HL-60 (cell line): Measurements from ENCODE around the gene MMP10.

Experiments used
- CTCF ChIP-seq: IDR thresholded peaks from one replicate; pipeline ENCODE4 v1.5.1; 2011; ENCODE audit warnings: low read length, control low read depth, inconsistent platforms; ENCODE audit not compliant: insufficient read depth
- GABPA ChIP-seq: IDR thresholded peaks from 2 replicates; pipeline ENCODE4 v1.6.1; 2012; ENCODE audit warnings: low read depth
- POLR2AphosphoS5 ChIP-seq: IDR thresholded peaks from 2 replicates; pipeline ENCODE4 v1.6.1; 2012; ENCODE audit warnings: low read depth
- REST ChIP-seq: IDR thresholded peaks from 2 replicates; pipeline ENCODE4 v1.6.1; 2012; ENCODE audit warnings: low read depth; ENCODE audit not compliant: insufficient replicate concordance
- SPI1 ChIP-seq: IDR thresholded peaks from 2 replicates; pipeline ENCODE4 v1.6.1; 2012; ENCODE audit warnings: low read depth, mild to moderate bottlenecking, borderline replicate concordance

- TF ChIP-seq GABPA (no peak), CTCF (no peak), SPI1 (no peak), POLR2AphosphoS5 (no peak), REST (no peak)
These were observed 10.2 kb downstream of the MMP10 start for GRCh38 chr11:102770191-102770590.
